IMR-90 (cell line): ENCODE measurements around the gene AHDC1. TPM values are rescaled to one million over a fixed set of nuclear protein-coding genes. Genes with fewer than 3 reads are reported as not detected.

ENCODE experiments used
- ATAC-seq: fragments of 200-7000 bp; cut with Tn5 transposase; 2 replicates; pipeline ENCODE4 v1.9.1; 2020; ENCODE audit warnings: low read depth, mild to moderate bottlenecking, moderate library complexity
- BruUV-seq: library from RNA; stranded (reverse); fragments of 400-500 nt; replicated peaks from 2 replicates; lab custom pipeline; 2021; lab: Mats Ljungman, UMichigan
- CTCF ChIA-PET: fragments of 300-600 bp; formaldehyde crosslinking; extraction: SDS; loops from one replicate; lab custom pipeline; 2021; ENCODE audit warnings: antibody characterized with exemption; lab: Yijun Ruan, JAX
- POLR2A ChIA-PET: fragments of 300-600 bp; sonication (Branson Sonifier 250); formaldehyde crosslinking; loops from one replicate; lab custom pipeline; 2022; ENCODE audit warnings: antibody characterized with exemption; ENCODE audit not compliant: unreplicated experiment; lab: Charles Lee
- DNase-seq: peaks from one replicate; pipeline ENCODE4 v3.0.0; 2013
- H2AFZ ChIP-seq: replicated peaks from 2 replicates; pipeline ENCODE3; 2013; ENCODE audit warnings: low read length, mild to moderate bottlenecking; ENCODE audit not compliant: poor library complexity
- H2AK5ac ChIP-seq: 2 replicates; pipeline ENCODE4 v1.6.1; 2013; ENCODE audit warnings: low read depth, low read length, inconsistent platforms
- H2AK9ac ChIP-seq: replicated peaks from 2 replicates; pipeline ENCODE3; 2013; ENCODE audit warnings: mild to moderate bottlenecking, low read depth, low read length, moderate library complexity; ENCODE audit not compliant: poor library complexity
- H2BK120ac ChIP-seq: 2 replicates; pipeline ENCODE4 v1.6.1; 2013; ENCODE audit warnings: low read depth, low read length, inconsistent platforms
- H2BK15ac ChIP-seq: 3 replicates; pipeline ENCODE4 v1.6.1; 2013; ENCODE audit warnings: low read depth, low read length, inconsistent platforms
- H2BK20ac ChIP-seq: 2 replicates; pipeline ENCODE4 v1.6.1; 2013; ENCODE audit warnings: low read depth, mild to moderate bottlenecking, inconsistent platforms, low read length, moderate library complexity
- H2BK5ac ChIP-seq: 2 replicates; pipeline ENCODE4 v1.6.1; 2013; ENCODE audit warnings: mild to moderate bottlenecking, low read depth, low read length, inconsistent platforms; ENCODE audit not compliant: poor library complexity, severe bottlenecking
- H3K14ac ChIP-seq: replicated peaks from 2 replicates; pipeline ENCODE4 v1.6.1; 2013; ENCODE audit warnings: low read depth, low read length, inconsistent platforms
- H3K18ac ChIP-seq: 2 replicates; pipeline ENCODE4 v1.6.1; 2013; ENCODE audit warnings: low read depth, low read length, control low read depth
- H3K23ac ChIP-seq: 2 replicates; pipeline ENCODE4 v1.6.1; 2013; ENCODE audit warnings: low read depth, low read length, inconsistent platforms
- H3K27ac ChIP-seq: 2 replicates; pipeline ENCODE4 v1.5.1; 2013; ENCODE audit warnings: mild to moderate bottlenecking, control low read depth, low read length; ENCODE audit not compliant: insufficient read depth
- H3K27me3 ChIP-seq: 2 replicates; pipeline ENCODE4 v1.6.1; 2013; ENCODE audit warnings: low read length; ENCODE audit not compliant: control insufficient read depth, insufficient read depth
- H3K36me3 ChIP-seq: 2 replicates; pipeline ENCODE4 v1.6.1; 2013; ENCODE audit warnings: low read length, mixed read lengths; ENCODE audit not compliant: control insufficient read depth, insufficient read depth
- H3K4ac ChIP-seq: 2 replicates; pipeline ENCODE4 v1.6.1; 2013; ENCODE audit warnings: low read depth, low read length, inconsistent platforms
- H3K4me1 ChIP-seq: 2 replicates; pipeline ENCODE4 v1.6.1; 2013; ENCODE audit warnings: low read length, mixed read lengths; ENCODE audit not compliant: control insufficient read depth, insufficient read depth
- H3K4me2 ChIP-seq: 2 replicates; pipeline ENCODE4 v1.6.1; 2013; ENCODE audit warnings: low read depth, mild to moderate bottlenecking, control low read depth, low read length, moderate library complexity
- H3K4me3 ChIP-seq: 2 replicates; pipeline ENCODE4 v1.5.1; 2013; ENCODE audit warnings: low read depth, mild to moderate bottlenecking, control low read depth, low read length, moderate library complexity; ENCODE audit not compliant: insufficient read depth
- H3K56ac ChIP-seq: 2 replicates; pipeline ENCODE4 v1.6.1; 2013; ENCODE audit warnings: low read length, inconsistent platforms; ENCODE audit not compliant: insufficient read depth; ENCODE audit errors: extremely low read depth
- H3K79me1 ChIP-seq, 2 experiments: 2 replicates each; pipeline ENCODE4 v1.6.1; 2013; ENCODE audit warnings: low read length in 2 of 2, inconsistent platforms in 1 of 2, low read depth in 1 of 2
- H3K9ac ChIP-seq: 2 replicates; pipeline ENCODE4 v1.6.1; 2013; ENCODE audit warnings: low read depth, low read length, control low read depth
- H3K9me1 ChIP-seq: 2 replicates; pipeline ENCODE4 v1.6.1; 2013; ENCODE audit warnings: low read length, inconsistent platforms; ENCODE audit not compliant: insufficient read depth
- H3K9me3 ChIP-seq: 2 replicates; pipeline ENCODE4 v1.6.1; 2013; ENCODE audit warnings: low read length; ENCODE audit not compliant: control insufficient read depth, insufficient read depth
- H4K20me1 ChIP-seq: 2 replicates; pipeline ENCODE4 v1.6.1; 2013; ENCODE audit warnings: low read length, inconsistent platforms; ENCODE audit not compliant: insufficient read depth
- H4K5ac ChIP-seq: 2 replicates; pipeline ENCODE4 v1.6.1; 2013; ENCODE audit warnings: mild to moderate bottlenecking, low read depth, low read length, control low read depth
- H4K8ac ChIP-seq, 2 experiments: 2 replicates each; pipeline ENCODE4 v1.6.1; 2013; ENCODE audit warnings: low read depth in 2 of 2, low read length in 2 of 2, control low read depth in 1 of 2, inconsistent platforms in 1 of 2
- H4K91ac ChIP-seq: 2 replicates; pipeline ENCODE4 v1.6.1; 2013; ENCODE audit warnings: low read depth, low read length, inconsistent platforms; ENCODE audit not compliant: insufficient read depth
- CTCF ChIP-seq: conservative IDR thresholded peaks from 2 replicates; pipeline ENCODE4 v1.5.1; 2012; ENCODE audit warnings: mild to moderate bottlenecking, low read depth, low read length, improper control_type of control experiment
- ELK1 ChIP-seq: fragments of 150-350 bp; IDR thresholded peaks from 2 replicates; pipeline ENCODE4 v1.6.1; 2016; ENCODE audit warnings: low read depth, mild to moderate bottlenecking, low read length, moderate library complexity, borderline replicate concordance
- RAD21 ChIP-seq: IDR thresholded peaks from 2 replicates; pipeline ENCODE4 v1.6.1; 2012; ENCODE audit warnings: low read length, improper control_type of control experiment
- RCOR1 ChIP-seq: IDR thresholded peaks from 2 replicates; pipeline ENCODE4 v1.6.1; 2012; ENCODE audit warnings: mild to moderate bottlenecking, low read length, improper control_type of control experiment; ENCODE audit not compliant: insufficient replicate concordance
- SMC3 ChIP-seq: fragments of 150-350 bp; IDR thresholded peaks from 2 replicates; pipeline ENCODE4 v1.6.1; 2016; ENCODE audit warnings: low read depth, mild to moderate bottlenecking, antibody characterized with exemption, low read length, moderate library complexity
- WGBS, 2 experiments: methylation state at CpG; one replicate each; pipeline versions ENCODE4 v1.1.5 to v1.1.7; 2013; ENCODE audit warnings: missing lambda C conversion rate in 2 of 2; ENCODE audit not compliant: insufficient read length in 1 of 2; ENCODE audit errors: extremely low coverage in 2 of 2; 5-methylcytosine and 5-hydroxymethylcytosine counted together
- dilution Hi-C: fragments of 300-500 bp; cut with HindIII; formaldehyde crosslinking; loops from one replicate; pipeline ENCODE4 v1.14.3; 2018; ENCODE audit warnings: low sequenced_read_pairs; ENCODE audit not compliant: unreplicated experiment
- in situ Hi-C: fragments of 300-500 bp; cut with MboI; formaldehyde crosslinking; loops from 3 replicates; pipeline ENCODE4 v1.14.3; 2019; ENCODE audit warnings: low sequenced_read_pairs, inconsistent platforms, mixed read lengths
- intact Hi-C: fragments of 100-400 bp; cut with micrococcal nuclease; formaldehyde crosslinking; loops from 2 replicates; pipeline ENCODE4 v1.10.0; 2022
- polyA plus RNA-seq, 3 experiments: library from polyadenylated mRNA; depleted of rRNA; stranded (reverse); fragments of >200 nt; gene quantifications; 2 replicates each; pipeline ENCODE4 v1.2.3, GENCODE V29; 2012; ENCODE audit warnings: low replicate concordance in 1 of 3
- total RNA-seq: library from RNA; depleted of rRNA; stranded (reverse); fragments of >200 nt; gene quantifications from 2 replicates; pipeline ENCODE4 v1.2.3, GENCODE V29; 2012

AHDC1 gene
- total and polyA plus RNA-seq, 2 of the 4 experiments (the other 2 are of a cell fraction): 2.0 to 11.6 TPM

GRCh38 chr1:27643600-27644368, 39.8 kb upstream of the AHDC1 start:
- H4K8ac ChIP-seq: no peak overlapping the region
- H3K9ac ChIP-seq: no peak overlapping the region
- intact Hi-C loops: loop anchor here (1.0 kb wide), 1 partner anchor 20 kb away; no protein-coding TSS in a partner anchor
- no peak overlapping the region for H3K4ac ChIP-seq
- no peak overlapping the region for H2BK5ac ChIP-seq
- no peaks in the 10 kb centered on the region for H4K20me1 ChIP-seq
- H2BK120ac ChIP-seq: no peak overlapping the region
- H3K36me3 ChIP-seq: no peaks in the 10 kb centered on the region
- H3K14ac ChIP-seq: no peak overlapping the region
- dilution Hi-C loops: no loop called here
- ATAC-seq: peak; percentile 96
- H2BK15ac ChIP-seq: no peak overlapping the region
- no peak overlapping the region; the same call in 1 of the 2 replicates for H2BK20ac ChIP-seq
- peaks cover 8% of the 10 kb centered on the region; the same call in 1 of the 2 replicates for H3K27me3 ChIP-seq
- no peak overlapping the region for H4K5ac ChIP-seq
- no peak overlapping the region for H3K4me2 ChIP-seq
- H3K56ac ChIP-seq: no peak overlapping the region
- H3K4me3 ChIP-seq: no peak overlapping the region
- DNase-seq: peak; percentile 54
- no peak overlapping the region for H3K23ac ChIP-seq
- H2AFZ ChIP-seq: peak overlapping the region; percentile 67
- H2AK5ac ChIP-seq: no peak overlapping the region
- in situ Hi-C loops: no loop called here
- CTCF ChIA-PET: no interaction called here
- H4K91ac ChIP-seq: no peak overlapping the region
- no peak overlapping the region for H3K27ac ChIP-seq
- BruUV-seq: no TSS peak
- POLR2A ChIA-PET: no interaction called here
- no peak overlapping the region for H3K18ac ChIP-seq
- no peak overlapping the region for H2AK9ac ChIP-seq
- WGBS, 2 experiments: 23% methylated on average over 8 of the region's 13 CpGs; no CpG with 5 or more reads in 1 of the 2 experiments
- no peaks in the 10 kb centered on the region; the same call in 1 of the 2 replicates for H3K9me1 ChIP-seq
- TF ChIP-seq CTCF: peak; percentile 65
- TF ChIP-seq ELK1: no peak
- TF ChIP-seq SMC3: peak; percentile 70
- peak; percentile 60 for TF ChIP-seq RAD21
- TF ChIP-seq RCOR1: no peak
- H3K9me3 ChIP-seq: no peaks in the 10 kb centered on the region
- H3K4me1 ChIP-seq: no peaks in the 10 kb centered on the region
- H3K79me1 ChIP-seq: no peaks in the 10 kb centered on the region
